HL-60/S4 treated with phorbol 12-myristate 13-acetate at 8.2 ng/mL for 4 days and 3 days (cell line): Measurements from ENCODE around the gene CDCA8.
"Not testable (repeated sequence)": the region's sequence is repeated elsewhere in the genome, so short reads cannot be mapped to it uniquely, and the experiment has no call there.

Source experiments
- in situ Hi-C: fragments of 300-500 bp; cut with MboI; formaldehyde crosslinking; loops from 2 replicates; pipeline ENCODE4 v1.15.0; 2022; ENCODE audit warnings: low sequenced_read_pairs

Gene CDCA8

DNA sequence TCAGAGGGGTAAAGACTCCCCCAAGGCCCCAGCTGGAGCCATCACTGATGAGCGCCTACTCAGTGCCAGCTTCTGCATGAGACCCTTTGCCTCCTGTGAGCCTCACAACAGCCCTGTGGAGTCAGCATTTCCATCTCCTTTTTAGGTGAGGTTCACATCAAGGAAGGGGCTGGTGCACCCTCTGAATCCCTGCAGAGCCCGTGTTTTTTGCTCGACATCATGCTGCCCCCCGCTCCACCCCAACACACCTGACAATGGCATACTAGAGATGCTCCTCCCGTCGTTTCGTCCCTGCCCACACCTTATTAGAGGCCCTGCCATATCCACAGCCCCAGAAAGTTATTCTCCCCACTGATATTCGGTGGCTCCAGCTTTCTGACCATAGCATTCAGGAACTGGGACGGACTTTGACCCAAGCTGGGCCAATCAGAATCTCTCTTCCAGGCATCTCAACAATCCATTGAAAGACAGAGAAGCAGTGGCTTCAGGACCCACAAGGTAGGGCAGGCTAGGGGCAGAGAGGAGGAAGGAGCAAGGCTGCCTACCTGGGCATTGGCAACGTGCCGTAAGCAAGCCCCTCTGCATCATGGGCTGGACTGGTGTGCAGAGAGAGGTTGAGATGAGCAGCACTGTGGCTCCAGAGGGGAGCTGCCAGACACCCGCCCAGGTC, 39.9 kb downstream of the CDCA8 start:
- in situ Hi-C loops = no loop called here

DNA sequence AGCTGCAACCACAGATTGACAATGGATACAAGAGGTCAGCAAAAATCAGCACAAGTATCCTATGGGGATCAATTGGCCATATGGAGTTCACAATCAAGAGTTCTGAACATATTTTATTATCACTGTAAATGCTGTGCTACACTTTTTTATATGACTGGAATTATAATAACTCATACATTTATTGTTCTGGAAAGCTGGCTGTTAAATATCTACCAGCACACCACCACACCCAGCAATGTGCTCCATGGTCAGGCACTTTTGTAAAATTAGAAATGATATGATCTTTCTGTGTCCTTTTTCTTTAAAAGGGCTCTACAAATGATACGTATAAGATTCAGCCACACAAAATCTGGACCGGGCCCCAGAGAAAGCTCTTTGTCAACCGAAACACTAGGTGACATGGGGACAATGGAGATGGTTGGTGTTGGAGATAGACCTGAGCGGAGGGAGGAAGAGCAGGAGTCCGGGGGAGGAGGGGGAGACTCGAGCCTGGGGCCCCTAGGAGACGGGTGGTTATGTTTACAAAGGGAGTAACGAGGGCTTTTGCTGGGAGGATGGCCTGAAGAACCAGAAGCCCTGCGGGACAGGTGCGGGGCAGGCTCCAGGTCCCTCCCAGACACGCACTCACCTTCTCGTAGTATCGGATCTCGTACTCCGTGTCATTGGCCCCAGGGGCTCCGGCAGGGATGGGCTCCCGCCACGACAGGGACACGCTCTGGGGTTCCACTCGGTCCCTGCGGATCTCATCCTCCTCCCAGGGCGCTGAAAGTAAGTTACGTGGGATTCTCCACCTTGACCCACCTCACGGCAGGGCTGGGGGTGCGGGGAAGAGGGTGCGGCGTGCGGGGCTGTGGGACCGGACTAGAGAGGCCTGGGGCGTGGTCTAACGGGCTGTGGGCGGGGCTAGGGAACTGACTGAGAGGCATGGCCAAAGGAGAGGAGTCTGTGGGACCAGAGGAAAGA, 42.6 kb downstream of the CDCA8 start:
- in situ Hi-C loops = no loop called here

DNA sequence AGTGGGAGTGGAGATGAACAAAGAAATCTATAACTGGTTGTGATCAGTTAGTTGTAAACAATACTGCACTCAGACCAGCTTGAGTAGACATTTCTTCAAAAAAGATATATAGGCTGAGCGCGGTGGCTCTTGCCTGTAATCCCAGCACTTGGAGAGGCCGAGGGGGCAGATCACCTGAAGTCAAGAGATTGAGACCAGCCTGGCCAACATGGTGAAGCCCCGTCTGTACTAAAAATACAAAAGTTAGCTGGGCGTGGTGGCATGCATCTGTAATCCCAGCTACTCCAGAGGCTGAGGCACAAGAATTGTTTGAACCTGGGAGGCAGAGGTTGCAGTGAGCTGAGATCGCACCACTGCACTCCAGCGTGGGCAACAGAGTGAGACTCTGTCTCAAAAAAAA, 45.7 kb downstream of the CDCA8 start:
- in situ Hi-C loops = not testable (repeated sequence)

DNA sequence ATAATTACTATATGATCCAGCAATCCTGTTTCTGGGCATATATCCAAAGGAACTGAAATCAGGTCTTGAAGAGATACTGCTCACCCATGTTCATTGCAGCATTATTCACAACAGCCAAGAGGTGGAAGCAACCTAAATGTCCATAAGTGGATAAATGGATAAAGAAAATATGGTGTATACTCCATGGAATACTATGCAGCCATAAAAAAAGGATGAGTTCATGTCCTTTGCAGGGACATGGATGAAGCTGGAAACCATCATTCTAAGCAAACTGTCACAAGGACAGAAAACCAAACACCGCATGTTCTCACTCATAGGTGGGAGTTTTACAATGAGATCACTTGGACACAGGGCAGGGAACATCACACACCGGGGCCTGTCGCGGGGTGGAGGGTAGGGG, 46.3 kb downstream of the CDCA8 start:
- in situ Hi-C loops = not testable (repeated sequence)

DNA sequence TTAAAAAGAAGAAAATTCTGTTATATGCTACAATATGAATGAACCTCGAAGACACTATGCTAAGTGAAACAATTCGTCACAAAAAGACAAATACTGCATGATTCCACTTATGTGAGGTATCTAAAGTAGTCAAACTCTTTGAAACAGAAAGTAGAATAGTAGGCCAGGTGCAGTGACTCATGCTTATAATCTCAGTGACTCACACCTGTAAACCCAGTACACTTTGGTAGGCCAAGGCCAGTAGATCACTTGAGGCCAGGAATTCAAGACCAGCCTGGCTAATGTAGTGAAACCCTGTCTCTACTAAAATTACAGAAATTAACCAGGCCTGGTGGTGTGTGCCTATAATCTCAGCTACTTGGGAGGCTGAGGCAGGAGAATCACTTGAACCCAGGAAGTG, 46.9 kb downstream of the CDCA8 start:
- in situ Hi-C loops = no loop called here

DNA sequence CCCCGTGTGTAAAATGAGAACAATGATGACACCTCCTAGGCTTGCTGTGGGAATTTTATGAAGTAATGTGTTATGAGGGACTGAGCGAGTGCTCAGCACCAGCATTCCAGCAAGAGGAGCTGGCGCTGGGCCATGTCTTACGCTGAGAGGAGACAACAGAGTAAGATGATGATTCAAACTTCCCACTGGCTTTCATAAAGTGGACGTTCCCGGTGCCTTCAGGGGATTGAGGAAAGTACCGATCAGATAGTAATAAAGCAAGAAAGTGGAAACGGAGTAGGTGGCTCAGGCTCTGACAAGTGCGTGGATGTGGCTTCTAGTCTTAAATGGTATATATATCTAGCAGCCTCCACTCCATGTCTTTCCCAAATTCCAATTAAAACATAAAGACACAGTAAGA, 48.8 kb downstream of the CDCA8 start:
- in situ Hi-C loops = no loop called here

DNA sequence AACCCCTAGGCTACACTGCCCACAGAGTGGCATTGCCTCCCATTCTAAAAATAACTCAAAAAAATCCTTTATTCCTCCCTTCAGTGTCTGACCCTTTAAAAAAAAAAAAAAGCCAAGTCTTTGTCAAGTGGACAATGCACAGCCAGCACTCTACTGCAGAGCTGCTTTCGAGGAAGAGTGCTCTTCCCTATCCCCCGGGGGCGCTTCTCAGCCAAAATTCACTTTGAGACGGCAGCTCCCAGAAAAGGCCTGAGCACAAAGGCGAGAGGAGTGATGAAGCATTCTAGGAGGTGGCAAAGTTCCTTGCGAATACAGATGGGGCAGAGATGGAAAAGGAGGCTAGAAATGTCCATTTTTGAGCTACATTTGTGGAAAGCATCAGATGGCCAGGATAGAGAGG, 49.3 kb downstream of the CDCA8 start:
- in situ Hi-C loops = no loop called here

DNA sequence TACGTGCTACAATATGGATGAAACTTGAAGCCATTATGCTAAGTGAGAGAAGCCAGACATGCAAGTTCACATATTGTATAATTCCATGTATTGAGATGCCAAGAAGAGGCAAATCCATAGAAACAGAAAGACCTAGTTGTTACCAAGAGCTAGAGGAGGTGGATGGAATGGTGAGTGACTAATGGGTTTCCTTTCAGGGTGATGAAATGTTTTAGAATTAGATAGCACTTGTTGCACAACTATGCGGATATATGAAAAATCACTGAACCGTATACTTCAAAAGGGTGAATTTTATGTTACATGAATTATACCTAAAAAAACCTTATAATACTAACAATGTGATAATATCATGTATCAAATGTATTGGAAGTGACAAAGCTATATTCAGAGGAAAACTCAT, 54.5 kb downstream of the CDCA8 start:
- in situ Hi-C loops = no loop called here

DNA sequence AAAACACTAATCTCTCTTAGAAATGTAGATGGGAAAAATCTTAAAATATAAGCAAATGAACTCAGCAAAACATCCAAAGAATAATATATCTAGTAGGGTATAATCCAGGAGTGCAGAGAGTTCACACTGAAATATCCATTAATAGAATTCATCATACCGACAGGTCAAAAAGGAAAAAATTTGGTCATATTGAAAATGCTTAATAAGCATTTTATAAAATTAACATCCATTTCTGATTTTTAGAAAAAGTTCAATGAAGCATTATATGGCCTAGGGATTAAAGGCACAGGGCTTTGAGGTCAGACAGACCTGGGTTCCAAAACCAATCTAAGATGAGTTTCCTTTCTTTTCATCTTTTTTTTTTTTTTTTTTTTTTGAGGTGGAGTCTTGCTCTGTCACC, 56.2 kb downstream of the CDCA8 start:
- in situ Hi-C loops = no loop called here

DNA sequence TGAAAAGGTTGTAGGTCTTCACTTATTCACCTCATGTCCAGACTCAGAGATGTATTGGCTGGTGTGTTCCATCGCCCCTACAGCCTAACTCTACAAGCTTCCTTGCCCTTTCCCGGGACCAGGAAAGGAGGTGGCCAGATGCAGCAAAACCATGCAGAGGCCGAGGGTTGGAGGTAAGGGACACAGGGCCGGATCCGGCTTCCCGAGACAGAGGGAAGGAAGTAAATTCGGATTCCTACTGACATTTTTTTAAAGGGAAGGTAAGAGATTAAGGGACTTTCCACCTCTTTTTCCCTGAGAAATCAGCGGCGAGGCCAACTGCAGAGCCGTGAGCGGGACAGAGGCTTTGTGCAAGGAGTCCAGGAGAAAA, 59.9 kb downstream of the CDCA8 start:
- in situ Hi-C loops = no loop called here

DNA sequence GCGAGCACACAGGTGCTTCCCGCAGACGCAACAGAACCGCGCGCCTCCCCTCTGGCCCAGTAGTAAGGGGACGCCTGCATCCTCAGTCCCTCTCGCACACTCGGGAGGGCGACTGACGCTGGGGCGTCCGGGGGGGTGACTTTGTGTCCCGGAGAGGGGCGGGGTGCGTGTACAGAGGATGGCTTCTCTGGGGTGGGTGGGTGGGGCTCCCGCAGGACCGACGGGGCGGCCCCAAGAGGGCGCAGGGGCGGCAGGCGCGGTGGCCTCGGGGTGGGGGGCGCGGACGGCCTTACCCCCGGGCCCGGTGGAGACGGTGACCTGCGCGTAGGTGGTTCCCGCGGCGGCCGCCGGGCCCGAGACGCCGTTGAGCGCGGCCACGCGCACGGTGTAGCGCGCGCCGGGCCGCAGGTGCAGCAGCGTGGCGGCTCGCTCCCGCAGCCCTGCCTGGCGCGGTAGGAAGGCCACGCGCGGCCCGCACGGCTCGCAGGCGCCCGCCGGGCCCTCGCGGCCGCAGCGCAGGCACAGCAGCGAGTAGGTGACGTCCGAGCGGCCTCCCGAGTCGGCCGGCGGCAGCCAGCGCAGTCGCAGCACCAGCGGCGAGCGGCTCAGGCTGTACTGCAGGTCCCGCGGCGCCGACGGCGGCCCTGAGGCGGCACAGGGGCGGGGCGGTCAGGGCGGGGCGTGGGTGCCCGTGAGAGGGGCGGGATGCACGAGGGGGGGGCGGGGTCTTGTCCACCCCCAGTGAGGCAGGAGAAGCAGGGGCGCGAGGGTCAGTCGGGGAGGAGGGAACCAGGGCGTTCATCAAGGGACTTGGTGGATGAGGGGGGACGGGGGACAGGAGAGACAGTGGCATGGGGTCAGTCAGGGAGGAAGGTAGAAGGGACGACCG, 60.5 kb downstream of the CDCA8 start:
- in situ Hi-C loops = no loop called here

DNA sequence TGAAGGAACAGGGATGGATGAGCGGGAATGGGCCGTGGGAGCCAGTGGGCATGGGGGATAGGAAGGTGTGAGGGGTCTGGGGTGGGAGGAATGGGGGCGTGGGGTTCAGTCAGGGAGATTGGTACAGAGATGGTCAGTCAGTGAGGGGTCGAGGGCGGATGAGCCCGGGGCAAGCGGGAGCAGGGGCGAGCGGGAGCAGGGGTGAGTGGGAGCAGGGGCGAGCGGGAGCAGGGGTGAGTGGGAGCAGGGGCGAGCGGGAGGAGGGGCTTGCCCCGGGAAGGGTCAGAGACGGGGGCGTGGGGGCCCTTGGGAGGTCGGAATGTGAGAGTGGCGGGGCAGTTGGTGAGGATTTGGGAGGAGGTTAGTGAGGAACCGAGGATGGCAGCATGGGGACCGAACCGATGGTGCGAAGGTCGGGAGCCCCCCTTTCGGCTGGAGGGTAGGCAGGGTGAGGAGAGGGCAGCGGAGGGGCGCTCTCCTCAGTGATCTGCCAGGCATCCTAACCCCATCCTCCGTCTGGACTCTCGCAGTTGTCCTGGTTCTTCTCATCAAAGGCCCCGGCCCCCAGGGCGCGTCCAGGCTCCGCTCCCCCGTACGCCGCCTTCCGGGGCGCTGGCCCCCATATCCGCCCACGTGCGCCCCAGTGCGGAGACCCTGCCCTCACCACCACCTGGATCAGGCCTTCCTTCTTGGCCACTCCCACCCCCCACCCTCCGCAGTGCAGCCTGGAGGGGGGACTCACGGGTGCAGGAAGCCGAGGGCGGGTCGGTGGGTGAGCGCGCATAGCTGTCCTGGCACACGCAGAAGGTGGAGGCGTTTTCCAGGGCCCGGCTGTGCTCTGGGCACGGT, 61.4 kb downstream of the CDCA8 start:
- in situ Hi-C loops = no loop called here

DNA sequence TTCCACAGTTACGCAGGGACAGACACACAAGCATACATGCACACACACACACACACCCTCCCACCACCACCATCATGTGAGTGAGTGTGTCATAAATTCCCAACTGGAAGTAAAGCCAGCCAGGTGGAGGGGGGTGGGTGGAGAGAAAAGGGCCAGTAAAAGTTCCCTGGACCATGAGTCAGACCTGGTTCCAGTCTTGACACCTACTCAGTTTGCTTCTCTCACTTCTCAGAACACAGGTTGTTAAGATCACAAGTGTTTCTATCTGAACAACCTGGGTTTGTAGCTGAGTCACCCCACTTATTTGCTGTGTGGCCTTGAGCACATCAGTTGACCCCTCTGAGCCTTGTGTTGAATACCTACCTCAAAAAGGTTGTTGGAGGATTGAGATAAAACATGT, 63.0 kb downstream of the CDCA8 start:
- in situ Hi-C loops = no loop called here

DNA sequence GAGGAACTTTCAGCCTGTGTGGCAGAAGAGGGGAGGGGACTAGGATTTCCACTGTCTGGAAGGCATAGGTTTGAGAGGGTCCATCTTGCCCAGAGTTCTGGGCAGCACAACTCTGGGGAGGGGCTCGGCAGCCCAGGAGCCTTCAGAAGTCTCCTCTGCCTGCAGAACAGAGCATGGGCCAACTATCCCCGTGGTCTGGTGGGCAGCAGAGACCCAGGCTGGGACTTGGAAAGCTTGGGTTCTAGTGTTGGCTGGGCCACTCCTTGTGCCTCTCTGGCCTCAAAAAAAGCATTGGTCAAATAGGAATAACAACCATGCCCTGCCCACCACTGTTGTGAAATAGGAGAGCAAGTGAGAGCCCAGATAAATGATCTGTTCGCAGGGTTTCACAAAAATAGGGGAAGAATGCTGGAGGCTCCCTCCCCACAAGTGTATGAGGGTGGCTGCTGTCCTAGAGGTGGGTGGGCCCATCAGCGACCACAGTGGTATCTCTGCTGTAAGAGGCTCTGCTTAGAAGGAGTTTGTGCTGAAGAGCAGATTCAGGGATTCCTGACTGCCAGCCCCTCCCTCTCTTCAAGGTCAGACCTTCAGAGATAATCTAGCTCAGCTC, 63.7 kb downstream of the CDCA8 start:
- in situ Hi-C loops = no loop called here
